HepG2 (cell line): ENCODE data around the gene MYH16.

Source experiments
- EZH2 ChIP-seq: conservative IDR thresholded peaks from 2 replicates; pipeline ENCODE4 v1.6.1; 2012; ENCODE audit warnings: mild to moderate bottlenecking, low read depth, low read length, moderate library complexity
- FOXP4 ChIP-seq: sonication (generic); formaldehyde crosslinking; IDR thresholded peaks from 2 replicates; pipeline ENCODE4 v1.4.0; 2020; ENCODE audit warnings: missing genetic modification reagents
- HOXA7 ChIP-seq: sonication (generic); formaldehyde crosslinking; IDR thresholded peaks from 2 replicates; pipeline ENCODE4 v1.8.1; 2022; ENCODE audit warnings: mild to moderate bottlenecking, missing genetic modification reagents, moderate library complexity
- MAFF ChIP-seq: IDR thresholded peaks from 2 replicates; pipeline ENCODE4 v1.6.1; 2011; ENCODE audit warnings: low read depth, low read length, improper control_type of control experiment

- TF ChIP-seq HOXA7 (CRISPR knock-in tag) (no peak), MAFF (no peak), EZH2 (no peak), FOXP4 (CRISPR knock-in tag) (no peak)
Observed at GRCh38 chr7:99238558-99239341, 33.9 kb upstream of the MYH16 start.
